Parathyroid adenoma (tissue), 2 donors: Measurements from ENCODE around the gene COL23A1.

ENCODE experiments used
- H2AFZ ChIP-seq: fragments of 300-600 bp; sonication (generic); one replicate; pipeline ENCODE4 v1.7.0; 2017; ENCODE audit warnings: antibody characterized with exemption, mild to moderate bottlenecking
- H3K27ac ChIP-seq: fragments of 300-600 bp; sonication (generic); one replicate; pipeline ENCODE4 v1.7.0; 2017
- H3K27me3 ChIP-seq: fragments of 300-600 bp; sonication (generic); one replicate; pipeline ENCODE4 v1.7.0; 2017; ENCODE audit warnings: low read length; ENCODE audit not compliant: control insufficient read depth, insufficient read depth
- H3K36me3 ChIP-seq: fragments of 300-600 bp; sonication (generic); one replicate; pipeline ENCODE4 v1.7.0; 2017; ENCODE audit warnings: low read length; ENCODE audit not compliant: control insufficient read depth, insufficient read depth
- H3K4me1 ChIP-seq: fragments of 300-600 bp; sonication (generic); one replicate; pipeline ENCODE4 v1.7.0; 2017; ENCODE audit warnings: control low read depth
- H3K4me2 ChIP-seq: fragments of 300-600 bp; sonication (generic); one replicate; pipeline ENCODE4 v1.7.0; 2017; ENCODE audit warnings: low read length
- H3K4me3 ChIP-seq: fragments of 300-600 bp; sonication (generic); one replicate; pipeline ENCODE4 v1.7.0; 2017; ENCODE audit warnings: low read depth, low read length
- H3K79me2 ChIP-seq: fragments of 300-600 bp; sonication (generic); one replicate; pipeline ENCODE4 v1.7.0; 2017; ENCODE audit warnings: control low read depth
- H3K9ac ChIP-seq: fragments of 300-600 bp; sonication (generic); one replicate; pipeline ENCODE4 v1.7.0; 2017; ENCODE audit warnings: mild to moderate bottlenecking
- H3K9me3 ChIP-seq: fragments of 300-600 bp; sonication (generic); one replicate; pipeline ENCODE4 v1.7.0; 2017; ENCODE audit warnings: low read length; ENCODE audit not compliant: control insufficient read depth
- CTCF ChIP-seq: fragments of 300-600 bp; sonication (generic); IDR thresholded peaks from one replicate; pipeline ENCODE4 v1.7.0; 2017; ENCODE audit warnings: antibody characterized with exemption, mild to moderate bottlenecking
- donor health status: primary hyperparathyroidism.

Gene COL23A1

GRCh38 chr5:178360926-178361235, 229.3 kb downstream of the COL23A1 start:
- no peak overlapping the region for H2AFZ ChIP-seq
- TF ChIP-seq CTCF = no peak
- no peaks in the 10 kb centered on the region for H3K9me3 ChIP-seq
- no peaks in the 10 kb centered on the region for H3K27me3 ChIP-seq
- H3K4me2 ChIP-seq = no peak overlapping the region
- no peaks in the 10 kb centered on the region for H3K36me3 ChIP-seq
- no peaks in the 10 kb centered on the region for H3K4me1 ChIP-seq
- no peaks in the 10 kb centered on the region for H3K79me2 ChIP-seq
- H3K27ac ChIP-seq = no peak overlapping the region
- no peak overlapping the region for H3K4me3 ChIP-seq
- H3K9ac ChIP-seq = no peak overlapping the region

- Histone ChIP-seq H3K4me1 (no peaks in the 10 kb centered on the region), H3K27ac (no peak overlapping the region), H2AFZ (no peak overlapping the region), H3K4me2 (no peak overlapping the region), H3K9me3 (no peaks in the 10 kb centered on the region), H3K4me3 (no peak overlapping the region), H3K27me3 (no peaks in the 10 kb centered on the region), H3K9ac (no peak overlapping the region), H3K79me2 (no peaks in the 10 kb centered on the region), H3K36me3 (no peaks in the 10 kb centered on the region)
- no peak for TF ChIP-seq CTCF
Observed at GRCh38 chr5:178360222-178360925, 229.8 kb downstream of the COL23A1 start.

GRCh38 chr5:178359738-178360137, 230.5 kb downstream of the COL23A1 start:
- Histone ChIP-seq H3K4me1 (no peaks in the 10 kb centered on the region), H2AFZ (no peak overlapping the region), H3K27me3 (no peaks in the 10 kb centered on the region), H3K79me2 (no peaks in the 10 kb centered on the region), H3K9ac (no peak overlapping the region), H3K36me3 (no peaks in the 10 kb centered on the region), H3K4me3 (no peak overlapping the region), H3K27ac (no peak overlapping the region), H3K9me3 (no peaks in the 10 kb centered on the region), H3K4me2 (no peak overlapping the region)
- no peak for TF ChIP-seq CTCF

- Histone ChIP-seq H3K4me1 (no peaks in the 10 kb centered on the region), H3K9me3 (no peaks in the 10 kb centered on the region), H3K27ac (no peak overlapping the region), H2AFZ (no peak overlapping the region), H3K27me3 (no peaks in the 10 kb centered on the region), H3K79me2 (no peaks in the 10 kb centered on the region), H3K4me3 (no peak overlapping the region), H3K4me2 (no peak overlapping the region), H3K36me3 (no peaks in the 10 kb centered on the region), H3K9ac (no peak overlapping the region)
- no peak for TF ChIP-seq CTCF
Observed at GRCh38 chr5:178357678-178358077, 232.5 kb downstream of the COL23A1 start.

GRCh38 chr5:178357121-178357521, 233.1 kb downstream of the COL23A1 start:
- H3K4me3 ChIP-seq = no peak overlapping the region
- H3K27ac ChIP-seq = no peak overlapping the region
- no peaks in the 10 kb centered on the region for H3K79me2 ChIP-seq
- TF ChIP-seq CTCF = no peak
- H3K9me3 ChIP-seq = no peaks in the 10 kb centered on the region
- no peaks in the 10 kb centered on the region for H3K27me3 ChIP-seq
- H3K36me3 ChIP-seq = no peaks in the 10 kb centered on the region
- H3K4me1 ChIP-seq = no peaks in the 10 kb centered on the region
- no peak overlapping the region for H3K4me2 ChIP-seq
- no peak overlapping the region for H2AFZ ChIP-seq
- no peak overlapping the region for H3K9ac ChIP-seq
